ENCODE measurements around the gene GPR158.

DNA sequence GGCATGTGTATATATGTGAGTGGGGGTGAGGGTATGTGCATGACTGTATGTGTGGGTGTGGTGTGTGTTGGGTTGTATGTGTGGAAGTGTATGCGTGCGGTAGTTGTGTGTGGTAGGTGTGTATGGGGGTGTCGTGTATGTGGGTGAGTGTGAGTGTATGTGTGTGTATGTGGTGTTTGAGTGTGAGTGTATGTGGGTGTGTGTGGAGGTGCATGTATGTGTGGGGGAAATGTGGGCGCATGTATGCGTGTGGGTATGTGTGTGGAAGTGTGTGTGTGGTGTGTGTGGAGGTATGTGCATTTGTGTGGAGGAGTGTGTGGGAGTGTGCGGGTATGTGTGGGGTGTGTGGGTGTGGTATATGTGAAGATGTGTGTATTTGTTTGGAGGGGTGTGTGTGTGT is 269.5 kb downstream of the GPR158 start:
- no peak for TF ChIP-seq POLR2AphosphoS5 (IDR thresholded peaks at IDR 0.05; ENCODE audit: low read depth)
- TF ChIP-seq, protein P1, sequence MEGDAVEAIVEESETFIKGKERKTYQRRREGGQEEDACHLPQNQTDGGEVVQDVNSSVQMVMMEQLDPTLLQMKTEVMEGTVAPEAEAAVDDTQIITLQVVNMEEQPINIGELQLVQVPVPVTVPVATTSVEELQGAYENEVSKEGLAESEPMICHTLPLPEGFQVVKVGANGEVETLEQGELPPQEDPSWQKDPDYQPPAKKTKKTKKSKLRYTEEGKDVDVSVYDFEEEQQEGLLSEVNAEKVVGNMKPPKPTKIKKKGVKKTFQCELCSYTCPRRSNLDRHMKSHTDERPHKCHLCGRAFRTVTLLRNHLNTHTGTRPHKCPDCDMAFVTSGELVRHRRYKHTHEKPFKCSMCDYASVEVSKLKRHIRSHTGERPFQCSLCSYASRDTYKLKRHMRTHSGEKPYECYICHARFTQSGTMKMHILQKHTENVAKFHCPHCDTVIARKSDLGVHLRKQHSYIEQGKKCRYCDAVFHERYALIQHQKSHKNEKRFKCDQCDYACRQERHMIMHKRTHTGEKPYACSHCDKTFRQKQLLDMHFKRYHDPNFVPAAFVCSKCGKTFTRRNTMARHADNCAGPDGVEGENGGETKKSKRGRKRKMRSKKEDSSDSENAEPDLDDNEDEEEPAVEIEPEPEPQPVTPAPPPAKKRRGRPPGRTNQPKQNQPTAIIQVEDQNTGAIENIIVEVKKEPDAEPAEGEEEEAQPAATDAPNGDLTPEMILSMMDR (IDR thresholded peaks at IDR 0.05; ENCODE audit: insufficient read depth, low read length): no peak

Data from HL-60 (cell line).